ENCODE measurements around the gene EXOG. TPM values are rescaled to one million over a fixed set of nuclear protein-coding genes. Genes with fewer than 3 reads are reported as not detected.

EXOG gene
- total and polyA plus RNA-seq, 10 of the 15 experiments (the other 5 are each of a cell fraction or from before 2014, with no cell fraction given): 7.8 to 20.9 (median 19.6) TPM

DNA sequence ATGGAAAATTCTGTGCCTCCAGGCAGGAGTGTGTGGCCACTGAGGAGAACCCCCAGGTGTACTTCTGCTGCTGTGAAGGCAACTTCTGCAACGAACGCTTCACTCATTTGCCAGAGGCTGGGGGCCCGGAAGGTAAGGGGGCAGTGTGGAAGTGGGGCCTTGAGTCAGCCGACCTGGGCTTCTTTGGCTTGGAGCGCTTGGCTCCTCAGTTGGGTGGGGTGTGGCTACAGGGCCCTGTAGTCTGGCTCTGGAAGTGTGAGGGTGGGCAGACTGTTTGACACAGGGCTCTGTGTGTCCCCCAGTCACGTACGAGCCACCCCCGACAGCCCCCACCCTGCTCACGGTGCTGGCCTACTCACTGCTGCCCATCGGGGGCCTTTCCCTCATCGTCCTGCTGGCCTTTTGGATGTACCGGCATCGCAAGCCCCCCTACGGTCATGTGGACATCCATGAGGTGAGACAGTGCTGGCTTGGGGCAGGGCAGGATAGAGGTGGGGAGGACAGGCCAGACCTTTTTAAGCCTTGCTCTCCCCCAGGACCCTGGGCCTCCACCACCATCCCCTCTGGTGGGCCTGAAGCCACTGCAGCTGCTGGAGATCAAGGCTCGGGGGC lies 18.2 kb upstream of the EXOG start:
- ChIA-PET RAD21 (ENCODE audit: unreplicated experiment) (interaction anchor here (0.9 kb wide), 1 partner anchor 359 kb away, joined by 3 read pairs; no protein-coding TSS in a partner anchor), SMC1A (ENCODE audit: uncharacterized antibody, unreplicated experiment) (interaction anchor here (3.4 kb wide), 1 partner anchor 132 kb away, joined by 30 read pairs; the partner anchor contains the start of gene XYLB), POLR2A (no interaction called here), CTCF (interaction anchor here (6.2 kb wide), 1 partner anchor 133 kb away, joined by 55 read pairs; the partner anchor contains the start of gene XYLB)
- in situ Hi-C loops (cut with MboI) (no loop called here), intact Hi-C loops (cut with micrococcal nuclease; ENCODE audit: unreplicated experiment) (no loop called here)
- DNase-seq (ENCODE audit: low read depth, low spot score) (no peak), FAIRE-seq (no peak), ATAC-seq (no peak)
- WGBS (ENCODE audit: insufficient coverage, insufficient replicate concordance, low lambda C conversion rate, missing lambda C conversion rate): 78% methylated on average over 15 of the region's 15 CpGs
- H3K9me3 ChIP-seq (replicated peaks; ENCODE audit: control insufficient read depth, insufficient read depth, low read length): no peaks in the 10 kb centered on the region
- H2AFZ ChIP-seq (ENCODE audit: control insufficient read depth, low read depth, low read length): no peak overlapping the region
- no peaks in the 10 kb centered on the region for H4K20me1 ChIP-seq (ENCODE audit: control insufficient read depth, insufficient read depth)
- peaks cover 4 to 10% of the 10 kb centered on the region in 2 experiments; a peak in 3 of 4 replicates for H3K36me3 ChIP-seq (ENCODE audit: control insufficient read depth in 2 of 2, insufficient read depth in 2 of 2, low read length in 1 of 2)
- H3K9ac ChIP-seq (ENCODE audit: control insufficient read depth, insufficient read depth, low read length): no peak overlapping the region
- BruUV-seq (replicated peaks): no TSS peak
- H3K27me3 ChIP-seq (replicated peaks in 1 of 2; ENCODE audit: control insufficient read depth in 2 of 2, insufficient read depth in 2 of 2, low read length in 1 of 2): no peaks in the 10 kb centered on the region
- TF ChIP-seq NR2C1 (IDR thresholded peaks at IDR 0.05): no peak
- no peak for TF ChIP-seq SUZ12 (IDR thresholded peaks at IDR 0.05; ENCODE audit: unreplicated experiment)
- TF ChIP-seq RFX5 (IDR thresholded peaks at IDR 0.05; ENCODE audit: low read depth, low read length): no peak
- TF ChIP-seq BRCA1 (IDR thresholded peaks at IDR 0.05; ENCODE audit: low read depth, low read length): no peak
- TF ChIP-seq SUPT20H (IDR thresholded peaks at IDR 0.05; ENCODE audit: borderline replicate concordance, control insufficient read depth, low read depth, low read length): no peak
- no peak for TF ChIP-seq ZBED1 (IDR thresholded peaks at IDR 0.05; ENCODE audit: borderline replicate concordance)
- TF ChIP-seq ESRRA (IDR thresholded peaks at IDR 0.05; ENCODE audit: low read length): no peak
- no peak for TF ChIP-seq SMARCA5 (IDR thresholded peaks at IDR 0.05)
- TF ChIP-seq CBFB (IDR thresholded peaks at IDR 0.05; ENCODE audit: low read depth): no peak
- no peak for TF ChIP-seq RB1 (IDR thresholded peaks at IDR 0.05; ENCODE audit: borderline replicate concordance)
- no peak for TF ChIP-seq HCFC1 (IDR thresholded peaks at IDR 0.05; ENCODE audit: low read length)
- no peak for TF ChIP-seq JUNB (IDR thresholded peaks at IDR 0.05)
- TF ChIP-seq, protein P1, sequence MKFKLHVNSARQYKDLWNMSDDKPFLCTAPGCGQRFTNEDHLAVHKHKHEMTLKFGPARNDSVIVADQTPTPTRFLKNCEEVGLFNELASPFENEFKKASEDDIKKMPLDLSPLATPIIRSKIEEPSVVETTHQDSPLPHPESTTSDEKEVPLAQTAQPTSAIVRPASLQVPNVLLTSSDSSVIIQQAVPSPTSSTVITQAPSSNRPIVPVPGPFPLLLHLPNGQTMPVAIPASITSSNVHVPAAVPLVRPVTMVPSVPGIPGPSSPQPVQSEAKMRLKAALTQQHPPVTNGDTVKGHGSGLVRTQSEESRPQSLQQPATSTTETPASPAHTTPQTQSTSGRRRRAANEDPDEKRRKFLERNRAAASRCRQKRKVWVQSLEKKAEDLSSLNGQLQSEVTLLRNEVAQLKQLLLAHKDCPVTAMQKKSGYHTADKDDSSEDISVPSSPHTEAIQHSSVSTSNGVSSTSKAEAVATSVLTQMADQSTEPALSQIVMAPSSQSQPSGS (IDR thresholded peaks at IDR 0.05; ENCODE audit: low read length): no peak
- TF ChIP-seq, protein P2, sequence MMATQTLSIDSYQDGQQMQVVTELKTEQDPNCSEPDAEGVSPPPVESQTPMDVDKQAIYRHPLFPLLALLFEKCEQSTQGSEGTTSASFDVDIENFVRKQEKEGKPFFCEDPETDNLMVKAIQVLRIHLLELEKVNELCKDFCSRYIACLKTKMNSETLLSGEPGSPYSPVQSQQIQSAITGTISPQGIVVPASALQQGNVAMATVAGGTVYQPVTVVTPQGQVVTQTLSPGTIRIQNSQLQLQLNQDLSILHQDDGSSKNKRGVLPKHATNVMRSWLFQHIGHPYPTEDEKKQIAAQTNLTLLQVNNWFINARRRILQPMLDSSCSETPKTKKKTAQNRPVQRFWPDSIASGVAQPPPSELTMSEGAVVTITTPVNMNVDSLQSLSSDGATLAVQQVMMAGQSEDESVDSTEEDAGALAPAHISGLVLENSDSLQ (IDR thresholded peaks at IDR 0.05): no peak
- no peak for TF ChIP-seq SRF (IDR thresholded peaks at IDR 0.05; ENCODE audit: low read depth in 2 of 2, low read length in 2 of 2)
- TF ChIP-seq DPF2 (IDR thresholded peaks at IDR 0.05): no peak
- H3K4me1 ChIP-seq (ENCODE audit: control insufficient read depth, insufficient read depth, low read length): no peaks in the 10 kb centered on the region
- no peak overlapping the region for H3K27ac ChIP-seq (ENCODE audit: control insufficient read depth, insufficient read depth)
- H3K4me3 ChIP-seq: no peak overlapping the region
- H3K4me2 ChIP-seq (ENCODE audit: control insufficient read depth, insufficient read depth): no peak overlapping the region
- no peaks in the 10 kb centered on the region for H3K79me2 ChIP-seq (ENCODE audit: control insufficient read depth, insufficient read depth, low read length)
